ENCODE data around the gene NPHP4. TPM values are rescaled to one million over a fixed set of nuclear protein-coding genes. Genes with fewer than 3 reads are reported as not detected.

The NPHP4 gene
- total RNA-seq, 2 donors from 2014 or later, result 6.9 to 7.7 TPM

DNA sequence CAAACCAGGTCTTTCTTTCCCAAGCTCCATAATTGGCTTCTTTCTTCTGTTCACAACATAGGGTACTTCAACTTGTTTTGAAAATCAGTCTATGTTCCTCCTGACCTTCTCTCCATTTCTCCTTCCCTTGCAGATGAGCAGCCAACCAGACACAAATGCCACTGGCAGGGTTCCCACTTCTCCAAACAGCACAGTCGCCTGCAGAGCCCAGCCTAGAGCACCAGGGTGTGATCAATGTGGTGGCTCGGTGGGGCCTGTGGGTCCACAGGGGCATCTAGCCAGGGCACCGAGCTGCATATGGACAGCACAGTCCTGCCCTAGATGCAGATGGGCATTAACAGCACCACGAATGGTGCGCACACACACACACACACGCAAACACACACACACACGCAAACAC, 112.8 kb downstream of the NPHP4 start:
- intact Hi-C loops (cut with DNase I), result no loop called here

DNA sequence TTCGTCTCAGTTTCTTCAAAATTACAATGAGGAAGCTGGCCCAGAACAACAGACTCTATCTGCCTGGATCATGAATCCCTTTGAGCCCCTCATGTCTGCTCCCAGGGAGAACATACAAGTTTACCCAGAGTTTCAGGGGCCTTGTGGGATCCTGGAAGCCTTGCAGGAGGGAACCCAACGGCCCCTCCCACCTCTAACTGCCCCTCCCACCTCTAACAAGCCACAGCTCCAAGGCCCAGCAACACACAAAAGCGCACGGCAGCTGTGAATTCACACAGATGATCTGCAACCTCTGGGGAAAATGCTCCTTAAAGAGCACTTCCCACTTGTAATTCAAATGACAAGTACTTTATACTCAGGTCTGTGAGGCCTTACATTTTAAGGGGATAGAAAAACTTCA, 113.3 kb downstream of the NPHP4 start:
- no peak for DNase-seq (ENCODE audit: low spot score)
- intact Hi-C loops (cut with DNase I), result no loop called here

More for the DNA sequence above, 112.8 kb downstream of the NPHP4 start:
- DNase-seq (ENCODE audit: low spot score), result no peak

DNA sequence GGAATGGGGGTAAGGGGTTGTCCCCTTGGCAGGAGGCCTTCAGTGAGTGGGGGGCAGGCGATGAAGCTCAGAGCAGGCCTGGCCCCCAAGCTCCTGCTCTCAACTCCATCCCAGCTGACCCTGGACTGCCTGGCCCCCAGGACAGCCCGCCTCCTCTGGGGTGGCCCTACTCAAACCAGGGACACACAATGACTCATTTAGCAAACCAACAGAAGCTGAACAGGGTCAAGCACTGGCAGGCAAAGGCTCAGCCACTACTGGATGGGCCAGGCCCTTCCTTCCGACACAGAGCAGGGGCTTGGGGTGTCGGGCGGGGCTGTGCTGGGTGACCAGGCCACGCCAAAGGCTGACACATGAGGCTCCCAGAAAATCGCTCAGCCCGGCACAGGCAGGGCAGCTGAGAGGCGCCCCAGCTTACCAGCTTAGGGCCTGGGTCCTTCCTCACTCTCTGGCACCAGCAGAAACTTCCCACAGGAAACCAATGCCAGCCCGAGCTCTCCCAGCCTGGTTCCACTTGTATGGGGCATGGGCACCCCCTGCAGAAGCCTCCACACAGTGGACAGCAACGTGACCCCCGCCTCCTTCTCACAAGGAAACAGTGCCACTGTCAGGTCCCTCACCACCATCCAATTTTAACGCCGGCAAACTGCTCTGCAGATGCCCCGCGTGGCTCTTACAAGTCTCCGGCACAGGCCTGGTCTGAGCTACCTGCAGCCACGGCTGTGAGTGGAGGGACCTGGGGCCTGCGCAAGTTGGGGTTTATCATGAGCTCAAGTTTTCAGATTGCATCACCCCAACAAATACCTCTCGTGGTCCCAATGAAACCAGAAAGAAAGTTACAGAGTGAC, 114.3 kb downstream of the NPHP4 start:
- intact Hi-C loops (cut with DNase I), result no loop called here
- no peak for DNase-seq (ENCODE audit: low spot score)

DNA sequence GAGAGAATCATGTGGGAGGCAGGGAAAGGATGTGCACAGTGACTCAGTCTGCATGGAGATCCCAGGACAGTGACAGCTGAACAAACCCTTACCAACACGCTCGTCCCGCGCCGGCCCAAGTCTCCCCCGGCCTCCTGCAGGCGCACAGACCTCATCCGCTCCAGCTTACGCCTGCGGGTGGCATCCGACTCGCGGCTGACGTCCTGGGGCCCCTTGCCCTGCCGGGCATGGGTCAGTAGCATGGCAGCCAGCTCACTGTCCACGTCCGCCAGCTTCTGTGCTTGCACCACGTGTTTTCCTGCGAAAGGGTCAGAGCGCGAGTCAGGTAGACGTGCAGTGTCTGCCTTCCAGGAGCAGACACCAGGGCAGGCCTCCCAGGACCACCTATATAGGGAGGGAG, 115.2 kb downstream of the NPHP4 start:
- intact Hi-C loops (cut with DNase I), result no loop called here
- no peak for DNase-seq (ENCODE audit: low spot score)

DNA sequence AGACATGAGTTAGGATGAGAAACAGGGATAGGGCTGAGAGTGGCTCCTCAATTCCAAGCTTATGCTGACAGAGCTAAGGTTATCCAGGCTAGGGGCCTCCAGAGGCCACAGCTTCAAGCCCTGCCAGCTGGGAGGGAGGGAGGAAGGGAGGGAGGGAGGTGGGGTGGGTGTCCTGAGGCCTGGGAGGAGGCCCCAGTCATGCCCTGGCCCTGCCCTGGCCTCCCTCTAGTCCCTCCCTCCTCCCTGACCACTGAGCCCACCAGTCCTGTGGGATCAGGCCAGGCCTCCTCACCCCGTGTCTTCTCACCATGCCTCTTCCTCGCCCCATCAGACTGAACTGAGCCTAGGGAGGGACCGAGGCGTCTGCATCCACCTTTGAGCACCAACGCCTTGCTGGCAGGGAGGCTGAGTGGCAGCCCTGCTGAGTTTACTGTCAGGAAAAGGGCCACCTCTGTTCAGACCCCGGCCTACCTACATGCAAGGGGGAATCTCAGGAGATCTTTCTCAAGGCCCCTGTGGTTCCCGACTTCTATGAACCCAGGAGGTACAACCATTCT, 116.1 kb downstream of the NPHP4 start:
- DNase-seq (ENCODE audit: low spot score), result no peak
- intact Hi-C loops (cut with DNase I), result no loop called here

DNA sequence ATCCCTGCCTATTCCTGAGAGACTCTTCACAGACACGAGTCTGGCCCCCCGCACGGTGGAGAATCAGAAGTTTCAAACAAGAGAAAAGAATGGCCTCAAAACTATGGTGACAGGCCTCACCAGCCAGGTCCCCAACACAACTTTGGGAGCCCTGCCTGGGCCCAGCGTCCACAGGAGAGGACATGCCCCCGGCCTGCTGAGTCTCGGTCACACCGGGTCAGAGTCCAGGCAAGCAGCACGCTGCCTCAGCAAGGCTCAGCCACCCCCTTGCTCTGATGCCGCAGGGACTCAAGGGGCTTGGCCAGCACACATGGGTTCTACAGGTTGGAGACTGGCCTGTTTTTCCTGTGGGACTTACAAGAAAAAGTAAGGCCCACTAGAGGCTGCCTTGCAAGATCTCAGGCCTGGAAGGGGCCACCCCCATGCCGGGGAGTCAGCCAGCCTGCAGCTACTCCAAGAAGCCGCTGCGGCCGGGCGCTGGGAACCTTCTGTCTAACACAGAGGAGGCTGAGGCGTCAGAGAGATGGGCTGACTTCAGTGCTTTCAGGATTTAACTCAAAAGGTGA, 116.8 kb downstream of the NPHP4 start:
- intact Hi-C loops (cut with DNase I), result no loop called here

DNA sequence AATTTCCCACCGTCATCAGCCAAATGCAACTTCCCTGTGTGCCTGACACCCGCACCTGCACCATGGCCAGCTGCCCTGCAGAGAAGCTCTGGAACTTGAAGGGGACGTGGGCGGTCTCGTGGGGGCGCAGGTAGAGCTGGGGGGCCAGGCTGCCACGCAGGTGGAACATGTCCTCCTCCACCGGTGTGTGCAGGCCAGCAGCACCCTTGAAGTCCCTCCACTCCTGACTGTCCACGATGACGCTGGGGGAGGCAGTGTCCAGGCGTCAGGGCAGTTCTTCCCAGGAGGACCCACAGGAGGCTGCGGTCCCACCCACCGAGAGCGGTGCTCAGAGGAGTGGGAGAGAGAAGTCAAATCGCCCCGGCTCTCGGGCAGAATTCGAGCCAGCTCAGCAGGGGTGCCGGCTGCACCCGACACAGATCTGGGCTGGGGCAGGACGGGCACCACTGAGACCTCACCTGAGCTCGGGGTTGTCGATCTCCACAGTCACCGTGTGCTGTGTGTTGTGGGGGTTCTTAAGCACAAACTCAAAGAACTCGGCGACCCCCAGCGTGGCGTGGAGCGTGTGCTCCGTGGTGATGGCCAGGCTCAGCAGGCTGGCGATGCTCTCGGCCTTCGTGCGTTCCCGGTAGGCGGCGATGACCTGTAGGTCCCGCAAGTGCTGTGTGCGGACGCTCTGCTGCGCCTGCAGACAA, 117.7 kb downstream of the NPHP4 start:
- intact Hi-C loops (cut with DNase I), result loop anchor here in 1 of 2 donors (1.0 kb wide), 1 partner anchor 40 kb away; no protein-coding TSS in a partner anchor

More for the DNA sequence above, 116.8 kb downstream of the NPHP4 start:
- DNase-seq (ENCODE audit: low spot score), result no peak

DNA sequence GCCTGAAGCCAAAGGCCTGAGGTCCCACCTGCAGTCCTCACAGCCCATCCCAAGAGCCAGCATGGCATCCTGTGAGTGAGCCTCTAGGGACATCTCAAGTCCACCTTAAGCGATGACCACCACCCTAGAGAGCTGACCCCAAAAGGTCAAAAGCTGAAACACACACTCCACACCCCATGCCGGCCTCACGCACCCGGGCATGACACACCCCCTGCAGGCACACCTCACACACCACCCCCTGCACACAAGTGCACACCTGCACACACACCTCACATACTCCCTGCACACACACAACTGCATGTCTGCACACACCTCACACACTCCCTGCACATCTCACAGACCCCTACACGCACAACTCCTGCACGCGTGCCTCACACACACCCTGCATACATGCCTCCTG, 118.7 kb downstream of the NPHP4 start:
- intact Hi-C loops (cut with DNase I), result no loop called here
- DNase-seq (ENCODE audit: low spot score), result no peak

More for the DNA sequence above, 117.7 kb downstream of the NPHP4 start:
- DNase-seq (ENCODE audit: low spot score), result no peak

DNA sequence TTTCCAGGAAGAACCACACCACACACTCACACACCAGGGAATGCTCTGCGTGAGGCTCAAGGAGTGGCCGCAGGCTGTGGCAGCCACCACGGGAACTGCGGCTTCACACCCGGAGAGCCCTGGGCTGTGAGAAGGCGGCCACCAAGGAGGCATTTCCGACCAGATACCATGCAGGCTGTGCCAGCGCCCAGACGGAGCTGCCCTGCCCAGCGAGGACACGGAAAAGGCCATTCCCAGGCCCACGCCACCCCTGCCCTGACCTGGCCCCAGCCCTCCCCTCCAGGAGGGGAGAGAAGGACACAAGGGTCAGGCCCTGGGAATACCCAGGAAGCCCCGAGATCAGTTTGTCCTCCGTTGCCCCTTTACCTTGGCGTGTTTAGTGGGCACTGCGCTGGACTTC, 119.3 kb downstream of the NPHP4 start:
- intact Hi-C loops (cut with DNase I), result no loop called here
- no peak for DNase-seq (ENCODE audit: low spot score)

DNA sequence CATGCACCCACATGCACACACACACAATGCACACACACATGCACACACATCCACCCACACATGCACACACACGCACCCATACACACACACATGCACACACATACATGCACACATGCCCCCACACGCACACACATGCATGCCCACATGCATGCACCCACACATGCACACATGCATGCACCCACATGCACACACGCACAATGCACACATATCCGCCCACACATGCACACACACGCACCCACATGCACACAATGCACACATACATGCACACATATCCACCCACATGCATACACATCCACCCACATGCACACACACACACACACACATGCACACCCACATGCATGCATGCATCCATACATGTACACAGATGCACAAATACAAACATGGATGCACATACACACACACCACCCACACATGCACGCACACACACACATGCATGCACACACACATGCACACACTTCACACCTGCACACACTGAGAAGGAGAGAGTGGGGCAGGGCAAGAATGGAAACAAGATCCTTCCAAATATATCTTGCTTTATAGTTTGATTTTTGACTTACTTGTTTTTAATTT, 123.2 kb downstream of the NPHP4 start:
- DNase-seq (ENCODE audit: low spot score), result no peak
- intact Hi-C loops (cut with DNase I), result no loop called here

DNA sequence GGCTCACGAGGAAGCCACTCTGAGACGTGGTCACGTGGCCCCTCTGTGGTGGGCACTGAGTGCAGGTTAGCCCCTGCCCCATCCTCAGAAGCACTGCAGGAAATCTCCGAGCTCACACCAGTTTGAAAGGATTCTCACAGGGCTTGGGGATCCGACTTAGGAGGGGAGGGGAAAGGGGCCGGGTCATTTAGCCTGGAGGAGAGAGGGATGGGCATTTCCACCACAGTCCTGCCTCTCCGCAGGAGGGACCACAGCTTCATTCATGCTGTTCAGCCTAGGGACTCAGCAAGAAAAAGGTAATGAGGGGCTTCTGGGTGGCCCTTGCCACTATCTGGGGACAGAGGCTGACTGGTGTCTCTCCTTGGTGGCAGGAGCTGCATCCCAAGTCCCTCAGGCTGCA, 126.5 kb downstream of the NPHP4 start:
- DNase-seq (ENCODE audit: low spot score), result no peak
- intact Hi-C loops (cut with DNase I), result no loop called here

DNA sequence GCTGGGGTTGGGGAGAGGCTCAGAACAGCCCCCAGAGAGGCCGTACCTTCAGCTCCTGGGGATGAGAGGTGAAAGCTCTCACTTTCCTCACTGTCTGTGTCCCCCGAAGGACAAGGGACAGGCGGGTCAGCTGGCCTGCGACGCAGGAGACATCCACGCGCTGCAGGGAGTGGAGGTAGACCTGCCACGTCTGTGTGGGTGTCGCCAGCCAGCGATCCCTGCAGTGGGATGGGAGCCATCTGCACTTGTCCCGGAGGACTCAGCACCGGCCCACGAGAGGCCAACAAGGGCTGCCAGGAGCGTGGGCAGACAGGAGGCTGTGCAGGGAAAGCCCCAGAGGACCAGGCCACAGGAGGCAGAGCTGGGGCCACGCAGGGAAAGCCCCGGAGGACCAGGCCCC, 127.2 kb downstream of the NPHP4 start:
- DNase-seq (ENCODE audit: low spot score), result no peak
- intact Hi-C loops (cut with DNase I), result no loop called here

DNA sequence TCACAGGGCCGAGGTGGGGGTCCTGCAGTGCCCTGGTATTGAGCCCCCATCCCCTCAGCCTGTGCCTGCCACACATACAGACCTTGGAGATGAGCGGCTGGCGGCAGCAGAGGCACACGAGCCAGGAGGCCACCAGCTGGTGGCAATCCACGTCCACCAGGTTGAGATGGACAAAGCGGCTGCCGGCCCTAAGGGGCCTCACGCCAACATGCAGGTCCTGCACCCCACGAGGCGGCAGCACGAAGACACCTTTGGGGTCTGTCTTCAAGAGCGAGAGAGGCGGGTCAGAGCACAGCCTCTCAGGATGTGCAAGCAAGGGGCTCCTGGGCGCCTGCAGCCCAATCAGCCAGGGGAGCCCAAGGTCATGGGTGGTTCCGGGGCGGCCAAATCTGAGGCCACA, 128.0 kb downstream of the NPHP4 start:
- intact Hi-C loops (cut with DNase I), result no loop called here
- no peak for DNase-seq (ENCODE audit: low spot score)

DNA sequence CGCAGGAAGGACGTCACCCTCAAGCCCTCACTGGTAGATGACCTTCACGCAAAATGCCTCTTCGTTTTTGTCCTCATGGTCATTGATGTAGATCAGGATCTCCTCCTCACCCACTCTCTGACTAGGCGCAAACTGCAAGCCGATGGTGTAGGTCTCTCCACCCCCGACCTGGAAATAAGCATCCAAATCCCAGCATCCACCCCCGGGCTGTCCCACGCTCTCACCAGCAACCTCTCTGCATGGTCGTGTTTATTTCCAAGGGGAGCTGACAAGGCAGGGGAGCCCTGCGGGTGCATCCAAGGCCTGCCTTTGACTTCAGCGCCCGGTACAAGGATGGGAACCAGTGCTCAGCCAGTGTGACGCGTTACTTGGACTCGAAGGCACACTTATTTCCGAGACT, 129.0 kb downstream of the NPHP4 start:
- no peak for DNase-seq (ENCODE audit: low spot score)
- intact Hi-C loops (cut with DNase I), result no loop called here

DNA sequence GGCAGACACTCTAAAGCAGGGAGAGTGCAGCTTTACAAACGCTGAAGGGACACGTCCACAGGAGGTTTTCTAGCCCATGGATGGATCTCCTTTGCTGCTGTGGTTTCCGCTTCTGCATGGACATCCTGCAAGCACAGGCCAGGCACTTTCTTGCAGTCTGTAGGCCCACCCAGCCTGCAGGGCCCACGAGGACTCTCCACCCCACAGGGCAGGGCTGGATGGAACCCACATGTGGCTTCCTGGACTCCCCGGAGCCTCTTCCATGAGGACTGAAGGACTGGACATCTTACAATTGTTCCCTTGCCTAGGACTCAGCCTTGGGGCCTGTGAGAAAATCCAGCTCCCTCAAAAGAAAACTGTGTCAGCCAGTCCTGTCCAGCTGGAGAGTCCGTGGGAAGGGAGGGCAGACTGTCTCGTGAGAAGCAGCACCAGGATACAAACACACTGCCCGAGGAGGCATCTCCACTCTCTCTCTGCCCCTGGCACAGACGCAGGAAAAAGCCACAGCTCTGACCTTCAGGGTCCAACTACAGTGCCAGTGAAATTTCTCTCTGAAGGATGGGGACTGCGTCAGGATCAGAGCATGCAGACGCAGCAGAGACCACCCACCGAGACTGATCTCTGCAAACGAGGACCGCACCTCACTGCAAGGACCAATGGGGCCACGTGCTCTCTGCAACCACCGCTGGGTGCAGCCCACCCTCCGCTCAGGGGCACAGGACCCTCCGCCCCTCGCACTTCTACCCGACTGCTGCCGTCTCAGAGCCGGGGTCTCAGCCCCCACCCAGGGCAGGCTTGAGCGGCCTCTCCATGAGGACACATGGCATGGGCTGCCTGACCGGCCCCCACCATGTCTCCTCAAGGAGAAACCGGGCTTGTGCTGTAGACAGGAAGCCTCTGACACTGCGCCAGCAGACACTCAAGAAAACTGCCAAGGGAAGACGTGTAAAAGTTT, 130.1 kb downstream of the NPHP4 start:
- intact Hi-C loops (cut with DNase I), result no loop called here
- no peak for DNase-seq (ENCODE audit: low spot score)

DNA sequence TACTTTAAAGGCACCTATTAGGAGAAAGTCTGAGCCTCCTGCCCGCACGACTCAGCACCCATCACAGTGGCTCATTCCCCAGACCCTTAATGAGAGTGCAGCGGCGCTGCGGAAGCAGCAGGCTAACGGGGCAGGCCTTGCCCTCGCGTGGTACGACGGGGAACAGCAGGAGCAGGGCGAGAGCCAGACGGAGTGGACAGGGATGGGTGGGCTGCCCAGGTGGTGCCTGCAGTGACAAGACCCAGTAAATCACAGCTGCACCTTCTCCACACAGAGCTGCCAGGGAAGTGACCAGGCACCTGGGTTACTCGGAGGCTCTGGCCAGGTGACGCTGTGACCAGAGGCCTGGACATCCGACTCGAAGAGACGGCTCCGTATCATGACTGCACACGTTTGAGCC, 131.9 kb downstream of the NPHP4 start:
- DNase-seq (ENCODE audit: low spot score), result no peak
- intact Hi-C loops (cut with DNase I), result no loop called here

DNA sequence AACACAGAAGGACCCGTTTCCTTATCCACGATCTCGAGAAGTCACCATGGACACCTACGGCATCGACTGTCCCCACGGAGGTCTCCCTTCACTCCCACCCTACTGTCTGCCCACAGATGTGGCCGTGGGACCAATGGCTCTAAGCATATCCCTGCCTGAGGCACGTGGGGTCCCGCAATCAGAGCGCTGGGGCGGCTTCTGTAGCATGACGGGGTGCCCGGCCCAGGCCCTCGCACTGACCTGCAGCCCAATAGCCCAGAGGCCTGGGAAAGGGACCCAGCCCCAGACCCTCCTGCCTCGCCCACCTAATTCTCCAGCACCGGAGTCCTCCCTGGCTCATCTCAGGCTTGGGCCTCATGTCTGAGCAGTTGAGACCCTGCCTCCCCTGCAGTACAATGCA, 132.5 kb downstream of the NPHP4 start:
- intact Hi-C loops (cut with DNase I), result no loop called here

DNA sequence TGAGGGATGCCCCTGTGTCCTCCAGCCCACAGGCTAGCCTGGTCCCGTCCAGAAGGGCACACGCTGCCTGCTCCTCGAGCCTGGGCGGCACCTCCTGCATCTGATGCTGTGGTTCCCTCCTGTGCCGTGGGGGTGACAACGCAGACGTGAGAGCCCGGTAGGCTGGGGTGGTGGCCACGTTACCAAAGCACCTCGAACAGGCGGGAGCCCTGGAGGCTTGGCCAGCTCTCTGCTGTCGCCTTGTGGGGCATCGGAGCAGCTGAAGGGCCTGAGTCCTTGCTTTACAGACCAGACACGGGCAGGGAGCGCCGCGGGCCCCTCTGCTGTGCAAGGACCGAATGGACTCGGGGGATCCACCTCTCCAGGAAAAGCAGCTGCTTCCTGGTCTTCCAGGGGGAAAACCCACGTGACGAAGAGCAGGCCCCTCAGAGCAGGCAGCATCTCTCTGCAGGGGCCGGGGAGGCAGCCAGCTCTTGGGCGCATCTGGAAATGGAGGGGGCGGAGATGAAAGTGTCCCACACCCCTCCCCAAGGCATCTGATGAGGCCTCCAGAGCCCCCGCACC, 133.3 kb downstream of the NPHP4 start:
- intact Hi-C loops (cut with DNase I), result no loop called here
- no peak for DNase-seq (ENCODE audit: low spot score)

More for the DNA sequence above, 132.5 kb downstream of the NPHP4 start:
- DNase-seq (ENCODE audit: low spot score), result no peak

Measured in posterior vena cava (tissue), 2 donors.